ENCODE results near the gene SLC12A1. TPM values are rescaled to one million over a fixed set of nuclear protein-coding genes. Genes with fewer than 3 reads are reported as not detected.

SLC12A1 gene
- total RNA-seq, 2 donors from 2014 or later, result not detected

DNA sequence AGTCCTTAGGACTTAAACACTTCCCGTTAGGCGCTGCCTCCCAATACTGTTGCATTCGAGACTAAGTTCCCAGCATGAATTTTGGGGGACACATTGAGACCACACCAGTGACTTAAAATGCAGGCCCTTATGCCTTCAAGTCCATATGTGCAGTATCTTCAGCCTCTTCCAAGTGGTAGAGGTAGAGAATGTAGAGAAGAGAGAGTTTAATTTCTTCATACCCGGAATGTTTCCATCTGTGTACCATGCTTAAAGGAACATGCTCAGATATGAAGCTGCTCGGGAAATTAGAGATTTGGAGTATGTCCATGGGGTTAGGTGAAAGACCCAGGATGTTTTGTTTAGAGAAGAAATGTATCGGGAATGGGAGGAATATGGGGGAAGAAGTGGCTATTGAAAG, 137.8 kb downstream of the SLC12A1 start:
- TF ChIP-seq, protein P1, sequence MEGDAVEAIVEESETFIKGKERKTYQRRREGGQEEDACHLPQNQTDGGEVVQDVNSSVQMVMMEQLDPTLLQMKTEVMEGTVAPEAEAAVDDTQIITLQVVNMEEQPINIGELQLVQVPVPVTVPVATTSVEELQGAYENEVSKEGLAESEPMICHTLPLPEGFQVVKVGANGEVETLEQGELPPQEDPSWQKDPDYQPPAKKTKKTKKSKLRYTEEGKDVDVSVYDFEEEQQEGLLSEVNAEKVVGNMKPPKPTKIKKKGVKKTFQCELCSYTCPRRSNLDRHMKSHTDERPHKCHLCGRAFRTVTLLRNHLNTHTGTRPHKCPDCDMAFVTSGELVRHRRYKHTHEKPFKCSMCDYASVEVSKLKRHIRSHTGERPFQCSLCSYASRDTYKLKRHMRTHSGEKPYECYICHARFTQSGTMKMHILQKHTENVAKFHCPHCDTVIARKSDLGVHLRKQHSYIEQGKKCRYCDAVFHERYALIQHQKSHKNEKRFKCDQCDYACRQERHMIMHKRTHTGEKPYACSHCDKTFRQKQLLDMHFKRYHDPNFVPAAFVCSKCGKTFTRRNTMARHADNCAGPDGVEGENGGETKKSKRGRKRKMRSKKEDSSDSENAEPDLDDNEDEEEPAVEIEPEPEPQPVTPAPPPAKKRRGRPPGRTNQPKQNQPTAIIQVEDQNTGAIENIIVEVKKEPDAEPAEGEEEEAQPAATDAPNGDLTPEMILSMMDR (conservative IDR thresholded peaks at IDR 0.05), result no peak
- WGBS, 2 experiments (ENCODE audit: insufficient coverage in 1 of 2, insufficient read length in 1 of 2), result 95% methylated on average over 6 of the region's 6 CpGs
- no peak overlapping the region for H3K27ac Mint-ChIP-seq

DNA sequence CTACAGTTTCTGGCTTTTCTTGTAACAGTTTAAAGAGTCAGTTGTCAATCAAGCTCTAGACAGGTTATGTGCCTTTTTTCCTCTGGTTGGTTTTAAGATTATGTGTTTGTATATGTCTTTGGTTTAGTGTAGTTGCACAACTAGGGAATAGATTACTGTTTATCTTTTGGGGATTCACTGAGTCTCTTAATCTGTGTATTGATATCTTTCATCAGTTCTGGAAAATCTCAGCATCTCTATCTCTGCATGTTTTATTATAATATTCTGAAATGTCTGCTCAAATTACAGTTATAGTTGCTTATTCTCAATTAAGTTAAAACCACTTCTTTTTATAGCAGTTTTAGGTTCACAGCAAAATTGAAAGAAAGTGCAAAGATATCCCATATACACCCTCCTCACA, 139.4 kb downstream of the SLC12A1 start:
- Histone ChIP-seq H3K27me3 (ENCODE audit: control insufficient read depth, insufficient read depth, low read length, poor library complexity, severe bottlenecking) (no peaks in the 10 kb centered on the region), H3K9ac (ENCODE audit: extremely low read depth, low read length, poor library complexity, severe bottlenecking) (no peak overlapping the region), H3K4me1 (ENCODE audit: control insufficient read depth, insufficient read depth, low read length) (no peaks in the 10 kb centered on the region), H3K27ac (ENCODE audit: low read depth, low read length) (no peak overlapping the region), H3K9me3 (ENCODE audit: control insufficient read depth, low read length) (peaks cover 6% of the 10 kb centered on the region), H3K4me3 (ENCODE audit: low read length) (no peak overlapping the region), H3K36me3 (ENCODE audit: control insufficient read depth, insufficient read depth, low read length) (peaks cover 30% of the 10 kb centered on the region)
- Mint-ChIP-seq H3K4me1 (peaks cover 3% of the 10 kb centered on the region), H3K9me3 (no peaks in the 10 kb centered on the region), H3K27ac (no peak overlapping the region), H3K4me3 (no peak overlapping the region), H3K36me3 (ENCODE audit: low read depth) (peaks cover 19% of the 10 kb centered on the region), H3K27me3 (ENCODE audit: insufficient read depth) (no peaks in the 10 kb centered on the region)
- DNase-seq, result no peak
- TF ChIP-seq, protein P1 (conservative IDR thresholded peaks at IDR 0.05), result no peak

More for the DNA sequence above, 137.8 kb downstream of the SLC12A1 start:
- H3K4me3 ChIP-seq (ENCODE audit: low read length), result no peak overlapping the region
- H3K4me1 ChIP-seq (ENCODE audit: control insufficient read depth, insufficient read depth, low read length), result no peaks in the 10 kb centered on the region
- H3K27me3 ChIP-seq (ENCODE audit: control insufficient read depth, insufficient read depth, low read length, poor library complexity, severe bottlenecking), result no peaks in the 10 kb centered on the region
- Mint-ChIP-seq H3K4me1 (peaks cover 2% of the 10 kb centered on the region), H3K9me3 (no peaks in the 10 kb centered on the region), H3K4me3 (no peak overlapping the region), H3K36me3 (ENCODE audit: low read depth) (peaks cover 25% of the 10 kb centered on the region), H3K27me3 (ENCODE audit: insufficient read depth) (no peaks in the 10 kb centered on the region)
- no peak for DNase-seq
- peaks cover 41% of the 10 kb centered on the region for H3K36me3 ChIP-seq (ENCODE audit: control insufficient read depth, insufficient read depth, low read length)
- peaks cover 6% of the 10 kb centered on the region for H3K9me3 ChIP-seq (ENCODE audit: control insufficient read depth, low read length)
- H3K9ac ChIP-seq (ENCODE audit: extremely low read depth, low read length, poor library complexity, severe bottlenecking), result no peak overlapping the region
- H3K27ac ChIP-seq (ENCODE audit: low read depth, low read length), result no peak overlapping the region

DNA sequence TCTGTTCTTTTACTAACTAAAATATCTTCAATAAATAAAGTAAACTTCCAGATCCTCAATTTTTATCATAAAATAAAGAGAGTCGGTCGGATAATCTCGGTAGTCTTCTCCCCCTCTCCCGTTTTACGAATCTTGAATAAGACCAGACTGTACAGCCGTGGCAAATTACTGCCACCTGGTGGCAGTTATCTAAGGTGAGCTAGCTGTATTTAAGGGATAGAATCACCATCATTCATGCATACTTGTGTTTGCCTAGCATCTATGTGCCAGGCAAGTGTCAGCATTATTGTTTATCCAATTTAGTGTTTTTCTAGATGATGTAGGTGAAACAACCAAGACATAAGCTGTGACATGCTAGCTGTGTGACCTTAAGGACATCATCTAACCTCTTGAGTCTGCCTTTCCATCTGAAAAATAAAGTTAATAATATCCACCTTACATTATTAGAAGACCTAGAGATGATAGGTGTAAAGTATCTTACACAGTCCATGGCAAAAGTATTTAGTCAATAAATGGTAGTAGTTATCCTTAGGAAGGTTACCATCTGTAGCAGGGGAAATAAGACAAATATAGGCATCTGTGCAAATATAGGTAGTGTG, 146.5 kb downstream of the SLC12A1 start:
- no peaks in the 10 kb centered on the region for H3K36me3 Mint-ChIP-seq (ENCODE audit: low read depth)
- H3K4me3 Mint-ChIP-seq, result no peak overlapping the region
- Histone ChIP-seq H3K27ac (ENCODE audit: low read depth, low read length) (no peak overlapping the region), H3K4me3 (ENCODE audit: low read length) (no peak overlapping the region), H3K9me3 (ENCODE audit: control insufficient read depth, low read length) (no peaks in the 10 kb centered on the region), H3K27me3 (ENCODE audit: control insufficient read depth, insufficient read depth, low read length, poor library complexity, severe bottlenecking) (no peaks in the 10 kb centered on the region), H3K36me3 (ENCODE audit: control insufficient read depth, insufficient read depth, low read length) (no peaks in the 10 kb centered on the region), H3K4me1 (ENCODE audit: control insufficient read depth, insufficient read depth, low read length) (no peaks in the 10 kb centered on the region), H3K9ac (ENCODE audit: extremely low read depth, low read length, poor library complexity, severe bottlenecking) (no peak overlapping the region)
- no peaks in the 10 kb centered on the region for H3K9me3 Mint-ChIP-seq
- TF ChIP-seq, protein P1 (conservative IDR thresholded peaks at IDR 0.05), result peak; percentile 93
- 10 to 39% methylated on average over 3 to 6 of the region's 6 CpGs for WGBS, 2 experiments (ENCODE audit: insufficient coverage in 1 of 2, insufficient read length in 1 of 2)
- H3K27me3 Mint-ChIP-seq (ENCODE audit: insufficient read depth), result no peaks in the 10 kb centered on the region
- H3K4me1 Mint-ChIP-seq, result peaks cover 3% of the 10 kb centered on the region
- peak; percentile 81 for DNase-seq
- H3K27ac Mint-ChIP-seq, result no peak overlapping the region

Other genes starting within 250 kb of the SLC12A1 start
- gene SLC24A5, start 85.3 kb upstream of the SLC12A1 start, total RNA-seq, result not detected
- gene MYEF2, start 28.0 kb upstream of the SLC12A1 start, total RNA-seq, result 10 to 100 TPM; 58.2 to 91.2 TPM
- under 1 TPM in 1 of 2 donors, not detected in 1; 0.13 TPM for gene CTXN2, start 14.6 kb upstream of the SLC12A1 start, total RNA-seq
- 10 to 100 TPM; 70.9 to 74.2 TPM for gene DUT, start 125.1 kb downstream of the SLC12A1 start, total RNA-seq

All from endodermal cell (in vitro differentiated cells).